ENCODE results near the gene MINDY2. TPM values are rescaled to one million over a fixed set of nuclear protein-coding genes. Genes with fewer than 3 reads are reported as not detected.

The MINDY2 gene
- total RNA-seq, 1 donor from 2014 or later: 20.9 TPM

DNA sequence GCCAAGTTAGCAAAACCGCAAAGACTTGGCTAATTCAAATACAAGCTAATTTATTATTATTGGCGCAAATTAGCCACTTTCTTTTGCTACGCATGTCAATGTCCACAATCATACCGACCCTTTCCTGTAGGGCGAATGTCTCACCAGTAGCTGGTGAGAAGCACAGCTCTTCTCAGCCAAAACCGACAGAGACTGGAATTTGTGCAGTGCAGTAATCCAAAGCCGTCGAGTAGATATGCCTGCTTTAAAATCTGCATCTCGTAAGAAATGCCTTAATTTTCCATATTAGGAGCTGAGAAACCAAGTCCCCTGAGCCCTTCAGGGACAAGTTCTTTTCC, 614 bp upstream of the MINDY2 start:
- H3K27me3 ChIP-seq (ENCODE audit: insufficient read depth, low read length): no peaks in the 10 kb centered on the region
- H3K79me2 ChIP-seq (ENCODE audit: insufficient read depth, low read length): peaks cover 40% of the 10 kb centered on the region
- Mint-ChIP-seq H3K4me1 (ENCODE audit: low read depth, unreplicated experiment) (peaks cover 3% of the 10 kb centered on the region), H3K4me3 (ENCODE audit: unreplicated experiment) (no peak overlapping the region), H3K27ac (ENCODE audit: unreplicated experiment) (peak overlapping the region; percentile 99), H3K36me3 (ENCODE audit: low read depth, unreplicated experiment) (no peaks in the 10 kb centered on the region), H3K27me3 (ENCODE audit: low read depth, unreplicated experiment) (no peaks in the 10 kb centered on the region), H3K9me3 (ENCODE audit: unreplicated experiment) (peaks cover 2% of the 10 kb centered on the region)
- no peaks in the 10 kb centered on the region for H3K9me3 ChIP-seq (ENCODE audit: insufficient read depth, low read depth, low read length)
- no peaks in the 10 kb centered on the region for H3K36me3 ChIP-seq (ENCODE audit: insufficient read depth, low read length)
- H2AFZ ChIP-seq (ENCODE audit: low read depth, low read length): peak overlapping the region; percentile 75
- H3K9ac ChIP-seq (ENCODE audit: low read length): peak overlapping the region; percentile 90
- peak; percentile 94 for DNase-seq (ENCODE audit: low read depth)
- H4K20me1 ChIP-seq (ENCODE audit: insufficient read depth, low read length): peaks cover 29% of the 10 kb centered on the region
- peaks cover 11% of the 10 kb centered on the region for H3K4me1 ChIP-seq (ENCODE audit: insufficient read depth, low read length)
- H3K4me3 ChIP-seq (ENCODE audit: insufficient read depth, low read depth, low read length): peak overlapping the region; percentile 82
- peak overlapping the region; percentile 88 for H3K27ac ChIP-seq (ENCODE audit: low read depth, low read length)
- FAIRE-seq: no peak
- TF ChIP-seq, protein P1, sequence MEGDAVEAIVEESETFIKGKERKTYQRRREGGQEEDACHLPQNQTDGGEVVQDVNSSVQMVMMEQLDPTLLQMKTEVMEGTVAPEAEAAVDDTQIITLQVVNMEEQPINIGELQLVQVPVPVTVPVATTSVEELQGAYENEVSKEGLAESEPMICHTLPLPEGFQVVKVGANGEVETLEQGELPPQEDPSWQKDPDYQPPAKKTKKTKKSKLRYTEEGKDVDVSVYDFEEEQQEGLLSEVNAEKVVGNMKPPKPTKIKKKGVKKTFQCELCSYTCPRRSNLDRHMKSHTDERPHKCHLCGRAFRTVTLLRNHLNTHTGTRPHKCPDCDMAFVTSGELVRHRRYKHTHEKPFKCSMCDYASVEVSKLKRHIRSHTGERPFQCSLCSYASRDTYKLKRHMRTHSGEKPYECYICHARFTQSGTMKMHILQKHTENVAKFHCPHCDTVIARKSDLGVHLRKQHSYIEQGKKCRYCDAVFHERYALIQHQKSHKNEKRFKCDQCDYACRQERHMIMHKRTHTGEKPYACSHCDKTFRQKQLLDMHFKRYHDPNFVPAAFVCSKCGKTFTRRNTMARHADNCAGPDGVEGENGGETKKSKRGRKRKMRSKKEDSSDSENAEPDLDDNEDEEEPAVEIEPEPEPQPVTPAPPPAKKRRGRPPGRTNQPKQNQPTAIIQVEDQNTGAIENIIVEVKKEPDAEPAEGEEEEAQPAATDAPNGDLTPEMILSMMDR (IDR thresholded peaks at IDR 0.05; ENCODE audit: insufficient read depth, low read depth, low read length): no peak
- TF ChIP-seq EZH2 (IDR thresholded peaks at IDR 0.05; ENCODE audit: insufficient read depth, low read length): no peak
- peak overlapping the region; percentile 91 for H3K4me2 ChIP-seq (ENCODE audit: low read length)

DNA sequence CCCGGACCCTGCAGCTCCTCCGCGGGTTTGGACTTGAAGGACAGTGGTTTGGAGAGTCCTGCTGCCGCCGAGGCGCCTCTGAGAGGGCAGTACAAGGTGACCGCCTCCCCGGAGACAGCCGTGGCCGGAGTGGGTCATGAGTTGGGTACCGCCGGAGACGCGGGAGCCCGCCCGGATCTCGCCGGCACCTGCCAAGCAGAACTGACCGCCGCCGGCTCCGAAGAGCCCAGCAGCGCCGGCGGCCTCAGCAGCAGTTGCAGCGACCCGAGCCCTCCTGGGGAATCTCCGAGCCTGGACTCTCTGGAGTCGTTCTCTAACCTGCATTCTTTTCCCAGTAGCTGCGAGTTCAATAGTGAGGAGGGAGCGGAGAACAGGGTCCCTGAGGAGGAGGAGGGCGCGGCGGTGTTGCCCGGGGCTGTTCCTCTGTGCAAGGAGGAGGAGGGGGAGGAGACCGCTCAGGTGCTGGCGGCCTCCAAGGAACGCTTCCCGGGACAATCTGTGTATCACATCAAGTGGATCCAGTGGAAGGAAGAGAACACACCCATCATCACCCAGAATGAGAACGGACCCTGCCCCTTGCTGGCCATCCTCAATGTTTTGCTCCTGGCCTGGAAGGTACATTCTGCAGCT, 634 bp downstream of the MINDY2 start:
- H3K27ac ChIP-seq (ENCODE audit: low read depth, low read length): peak overlapping the region; percentile 89
- no peak for TF ChIP-seq EZH2 (IDR thresholded peaks at IDR 0.05; ENCODE audit: insufficient read depth, low read length)
- TF ChIP-seq, protein P1 (IDR thresholded peaks at IDR 0.05; ENCODE audit: insufficient read depth, low read depth, low read length): no peak
- peaks cover 42% of the 10 kb centered on the region for H4K20me1 ChIP-seq (ENCODE audit: insufficient read depth, low read length)
- H3K27me3 Mint-ChIP-seq (ENCODE audit: low read depth, unreplicated experiment): no peaks in the 10 kb centered on the region
- peak overlapping the region; percentile 97 for H2AFZ ChIP-seq (ENCODE audit: low read depth, low read length)
- no peaks in the 10 kb centered on the region for H3K9me3 Mint-ChIP-seq (ENCODE audit: unreplicated experiment)
- H3K79me2 ChIP-seq (ENCODE audit: insufficient read depth, low read length): peaks cover 52% of the 10 kb centered on the region
- FAIRE-seq: no peak
- peak overlapping the region; percentile 73 for H3K27ac Mint-ChIP-seq (ENCODE audit: unreplicated experiment)
- no peaks in the 10 kb centered on the region for H3K36me3 ChIP-seq (ENCODE audit: insufficient read depth, low read length)
- peak overlapping the region; percentile 82 for H3K4me3 ChIP-seq (ENCODE audit: insufficient read depth, low read depth, low read length)
- peak overlapping the region; percentile 90 for H3K9ac ChIP-seq (ENCODE audit: low read length)
- H3K27me3 ChIP-seq (ENCODE audit: insufficient read depth, low read length): no peaks in the 10 kb centered on the region
- no peak for DNase-seq (ENCODE audit: low read depth)
- no peaks in the 10 kb centered on the region for H3K36me3 Mint-ChIP-seq (ENCODE audit: low read depth, unreplicated experiment)
- H3K4me1 Mint-ChIP-seq (ENCODE audit: low read depth, unreplicated experiment): peaks cover 3% of the 10 kb centered on the region
- H3K4me1 ChIP-seq (ENCODE audit: insufficient read depth, low read length): peaks cover 11% of the 10 kb centered on the region
- H3K4me2 ChIP-seq (ENCODE audit: low read length): peak overlapping the region; percentile 91
- H3K4me3 Mint-ChIP-seq (ENCODE audit: unreplicated experiment): no peak overlapping the region
- no peaks in the 10 kb centered on the region for H3K9me3 ChIP-seq (ENCODE audit: insufficient read depth, low read depth, low read length)

DNA sequence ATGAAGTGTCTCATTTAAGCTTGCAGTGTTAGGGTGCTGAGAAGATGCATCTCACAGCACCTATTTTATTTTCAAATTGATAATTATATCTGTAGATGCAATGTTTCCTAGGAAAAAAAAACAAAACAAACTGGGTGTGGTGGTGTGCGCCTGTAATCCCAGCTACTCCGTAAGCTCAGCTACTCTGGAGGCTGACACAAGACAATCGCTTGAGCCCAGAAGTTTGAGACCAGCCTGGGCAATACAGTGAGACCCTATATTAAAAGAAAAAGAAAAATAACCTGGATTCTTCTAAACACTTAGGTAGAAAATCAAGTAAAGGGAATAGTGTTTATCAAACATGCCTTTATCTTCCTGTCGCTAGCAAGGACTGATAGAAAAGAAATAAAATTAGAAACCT, 1.9 kb downstream of the MINDY2 start:
- Mint-ChIP-seq H3K9me3 (ENCODE audit: unreplicated experiment) (no peaks in the 10 kb centered on the region), H3K27ac (ENCODE audit: unreplicated experiment) (no peak overlapping the region), H3K27me3 (ENCODE audit: low read depth, unreplicated experiment) (no peaks in the 10 kb centered on the region), H3K4me3 (ENCODE audit: unreplicated experiment) (no peak overlapping the region), H3K4me1 (ENCODE audit: low read depth, unreplicated experiment) (peaks cover 3% of the 10 kb centered on the region), H3K36me3 (ENCODE audit: low read depth, unreplicated experiment) (no peaks in the 10 kb centered on the region)
- Histone ChIP-seq H3K4me2 (ENCODE audit: low read length) (peak overlapping the region; percentile 91), H3K4me3 (ENCODE audit: insufficient read depth, low read depth, low read length) (peak overlapping the region; percentile 82), H3K9ac (ENCODE audit: low read length) (peak overlapping the region; percentile 90), H3K27ac (ENCODE audit: low read depth, low read length) (no peak overlapping the region), H3K79me2 (ENCODE audit: insufficient read depth, low read length) (peaks cover 60% of the 10 kb centered on the region), H4K20me1 (ENCODE audit: insufficient read depth, low read length) (peaks cover 50% of the 10 kb centered on the region), H3K27me3 (ENCODE audit: insufficient read depth, low read length) (no peaks in the 10 kb centered on the region), H3K9me3 (ENCODE audit: insufficient read depth, low read depth, low read length) (no peaks in the 10 kb centered on the region), H3K4me1 (ENCODE audit: insufficient read depth, low read length) (peaks cover 11% of the 10 kb centered on the region), H3K36me3 (ENCODE audit: insufficient read depth, low read length) (no peaks in the 10 kb centered on the region), H2AFZ (ENCODE audit: low read depth, low read length) (no peak overlapping the region)
- DNase-seq (ENCODE audit: low read depth) (no peak), FAIRE-seq (no peak)
- TF ChIP-seq, protein P1 (IDR thresholded peaks at IDR 0.05; ENCODE audit: insufficient read depth, low read depth, low read length): no peak
- no peak for TF ChIP-seq EZH2 (IDR thresholded peaks at IDR 0.05; ENCODE audit: insufficient read depth, low read length)

All from astrocyte (in vitro differentiated cells and primary cell).